SW 1271 (cell line): Measurements from ENCODE around the gene MVB12B.

ENCODE experiments used
- DNase-seq, 2 experiments: peaks; one replicate each; lab custom pipeline; 2025; lab: John Stamatoyannopoulos, UW

MVB12B gene

DNA sequence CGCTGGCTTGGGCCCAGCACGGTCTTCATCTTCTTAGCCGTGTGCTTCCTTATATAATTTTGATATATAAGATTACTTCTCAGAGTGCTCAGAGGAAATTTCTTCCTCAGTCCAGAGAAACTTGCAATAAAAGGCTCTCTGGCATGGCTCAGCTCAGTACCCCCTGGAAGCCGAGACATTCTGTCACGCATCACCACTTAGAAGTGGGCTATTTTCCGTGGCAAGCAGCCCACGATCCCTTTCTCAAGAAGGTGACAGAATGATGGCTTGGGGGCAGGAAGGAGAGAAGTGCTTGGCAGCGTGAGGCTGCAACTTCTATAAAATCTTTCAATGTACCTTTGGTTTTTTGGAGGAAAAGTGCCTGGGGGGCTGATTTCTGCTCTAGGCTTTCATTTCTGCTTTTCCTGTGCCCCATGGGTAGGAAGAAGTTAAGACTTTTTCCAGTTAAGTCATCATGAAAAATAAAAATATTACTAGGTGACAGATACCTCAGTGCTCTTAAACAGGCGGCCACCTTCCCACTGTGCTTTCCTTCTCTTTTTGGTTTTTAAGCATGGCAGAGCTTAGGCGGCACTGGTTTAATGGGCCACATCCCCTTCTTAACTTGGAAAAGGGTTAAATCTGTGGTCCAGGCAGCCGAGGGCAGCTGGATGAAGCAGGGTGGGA, 104.6 kb downstream of the MVB12B start:
- DNase-seq: no peak

DNA sequence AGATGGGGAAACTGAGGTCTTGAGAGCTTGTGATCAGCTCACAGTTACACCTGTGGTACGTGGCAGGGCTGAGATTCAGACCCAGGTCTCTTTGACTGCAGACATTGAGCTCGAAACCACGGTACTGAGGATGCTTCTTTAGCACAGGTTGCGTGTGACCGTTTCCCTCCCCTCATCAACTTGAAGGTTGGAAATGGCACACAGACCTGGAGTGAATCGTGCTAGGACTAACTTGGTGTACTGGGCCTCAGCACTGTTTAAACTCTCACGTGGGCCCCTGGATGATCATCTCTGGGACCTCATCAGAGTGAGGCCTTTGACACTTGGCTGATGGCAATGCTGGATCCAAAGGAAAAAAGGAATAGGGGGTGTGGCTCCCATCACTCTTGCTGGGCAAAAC, 106.0 kb downstream of the MVB12B start:
- no peak for DNase-seq

DNA sequence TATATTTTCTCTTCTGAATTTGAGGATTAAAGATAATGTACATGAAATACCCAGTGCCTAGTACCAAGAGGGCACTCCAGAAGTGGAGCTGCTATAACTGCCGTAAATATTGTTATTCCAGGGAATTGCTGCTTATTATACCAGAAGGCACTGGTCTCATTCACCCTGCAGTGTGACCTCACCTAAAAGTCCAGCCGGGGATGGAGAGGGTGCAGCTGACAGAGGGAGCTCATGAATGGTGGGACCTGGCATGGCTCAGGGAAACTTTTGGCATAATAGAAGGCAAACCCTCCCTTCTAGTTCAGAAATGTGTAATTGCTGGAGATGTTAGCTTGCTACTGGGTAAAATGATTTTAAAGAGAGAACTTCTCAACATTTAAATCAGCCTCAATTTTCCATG, 108.5 kb downstream of the MVB12B start:
- DNase-seq: no peak

GRCh38 chr9:126435626-126436025, 109.0 kb downstream of the MVB12B start:
- no peak for DNase-seq

DNA sequence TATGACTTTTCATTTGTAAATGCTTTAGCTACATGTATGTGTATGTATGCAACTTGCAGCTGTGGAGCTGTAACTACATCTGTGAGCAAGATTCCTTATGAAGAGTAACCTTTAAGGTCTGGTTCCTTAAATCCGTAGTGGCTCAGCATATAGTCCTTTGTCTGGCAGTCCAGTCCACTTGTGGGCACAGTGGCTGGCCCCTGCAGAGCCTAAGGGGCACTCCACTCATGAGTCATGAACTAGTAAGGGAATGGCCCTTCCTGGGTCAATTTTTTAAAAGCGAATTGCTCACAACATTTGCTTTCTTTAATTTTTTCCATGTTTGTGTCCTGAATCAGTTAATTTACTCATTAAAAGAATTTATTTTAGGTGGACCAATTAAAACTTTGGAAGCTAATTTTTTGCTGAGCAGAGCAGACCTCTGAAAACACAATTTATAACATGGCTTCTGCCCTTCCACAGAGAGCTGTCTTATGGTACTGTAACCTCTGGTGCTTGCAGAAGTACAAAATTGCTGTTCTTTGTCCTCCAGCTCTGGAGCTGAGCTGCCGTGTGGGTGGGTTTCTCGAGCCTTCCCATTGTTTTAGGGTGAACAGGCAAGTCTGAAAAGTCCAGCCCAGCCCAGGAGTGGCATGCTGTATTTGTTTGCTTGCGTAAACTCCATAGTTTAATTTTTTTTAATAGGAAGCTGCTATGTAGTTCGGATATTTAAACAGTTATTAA, 110.1 kb downstream of the MVB12B start:
- no peak for DNase-seq

- no peak for DNase-seq
These were observed 110.6 kb downstream of the MVB12B start for GRCh38 chr9:126437268-126437666.

- DNase-seq: no peak
These were observed 111.1 kb downstream of the MVB12B start for GRCh38 chr9:126437701-126438100.

DNA sequence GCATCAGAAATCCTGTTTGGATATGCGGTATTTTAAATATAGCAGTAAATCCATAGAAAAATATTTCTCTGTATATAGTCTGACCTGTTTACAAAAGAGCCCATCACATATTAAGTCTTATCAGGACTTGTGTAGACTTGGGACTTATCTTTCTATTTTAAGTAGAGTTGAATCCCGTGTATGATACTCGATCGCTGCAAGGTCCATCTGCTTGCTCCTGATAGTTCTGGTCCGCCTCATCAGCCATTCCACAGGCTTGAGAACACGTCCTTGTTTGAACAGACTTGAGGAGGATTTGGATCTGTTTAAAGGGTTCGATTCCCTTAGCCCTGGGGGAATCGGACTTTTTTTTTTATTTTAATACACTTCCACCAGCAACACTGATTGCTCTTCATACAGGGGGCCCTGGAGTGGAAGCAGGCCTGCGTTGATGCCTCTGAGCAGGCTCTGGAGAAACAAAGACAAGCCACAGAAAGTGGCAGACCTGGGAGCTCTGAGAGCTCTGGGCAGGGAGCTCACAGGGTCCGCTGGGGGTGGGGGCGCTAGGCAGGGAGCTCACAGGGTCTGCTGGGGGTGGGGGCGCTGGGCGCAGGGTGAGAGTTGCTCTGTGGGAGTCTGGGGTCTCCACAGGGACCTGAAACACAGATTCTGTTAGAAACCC, 112.2 kb downstream of the MVB12B start:
- DNase-seq: no peak

DNA sequence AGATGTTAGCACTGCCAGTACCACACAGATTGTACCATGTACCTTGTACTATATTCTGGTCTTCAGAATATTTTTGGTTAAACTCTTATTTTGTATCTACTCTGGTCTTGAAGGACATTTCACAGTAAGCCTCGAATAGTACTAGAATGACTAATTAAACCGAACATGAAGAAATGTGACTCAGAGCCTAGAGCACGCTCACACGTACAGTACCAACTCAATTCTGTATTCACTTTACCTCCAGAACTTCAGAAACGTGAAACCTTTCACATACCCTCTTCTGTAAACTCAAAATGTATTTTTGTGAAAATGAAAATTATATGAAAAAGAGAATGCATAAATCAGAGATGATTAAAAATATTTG, 112.8 kb downstream of the MVB12B start:
- DNase-seq: no peak

DNA sequence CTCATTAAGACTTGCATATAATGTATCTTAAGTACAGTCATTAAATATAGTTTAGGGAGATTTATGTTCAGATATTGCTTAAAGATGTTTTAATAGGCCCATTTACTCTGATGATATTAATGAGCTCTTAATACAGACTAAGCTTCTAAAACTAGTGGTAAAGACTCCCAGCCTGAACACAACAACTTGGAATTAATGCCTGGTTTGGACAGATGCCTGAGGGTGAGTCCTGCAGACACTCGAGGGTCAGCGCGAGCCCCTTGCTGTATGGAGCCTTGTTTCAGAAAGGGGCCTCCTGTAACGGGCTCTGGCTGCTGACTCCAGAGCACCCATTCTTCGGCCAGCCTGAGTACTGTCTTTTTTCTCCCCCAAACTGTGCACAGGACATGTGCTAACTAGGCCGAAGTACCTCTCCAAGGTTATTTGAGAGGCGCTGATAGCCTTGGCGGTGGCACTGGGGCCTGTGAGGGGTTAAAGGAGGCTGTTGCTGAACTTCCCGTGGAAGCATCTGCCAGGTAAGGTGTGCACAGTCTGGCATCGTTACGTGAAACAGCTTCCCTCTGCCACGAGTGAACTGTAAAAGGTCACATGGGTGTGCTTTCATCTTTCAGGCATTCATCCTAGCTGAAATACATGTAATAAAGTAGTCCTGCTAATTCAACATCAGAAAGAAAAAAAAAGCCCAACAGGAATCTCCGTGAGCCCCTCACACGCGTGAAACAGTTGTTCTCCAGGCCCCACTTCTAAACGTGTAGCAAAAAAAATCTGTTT, 113.4 kb downstream of the MVB12B start:
- DNase-seq: no peak

DNA sequence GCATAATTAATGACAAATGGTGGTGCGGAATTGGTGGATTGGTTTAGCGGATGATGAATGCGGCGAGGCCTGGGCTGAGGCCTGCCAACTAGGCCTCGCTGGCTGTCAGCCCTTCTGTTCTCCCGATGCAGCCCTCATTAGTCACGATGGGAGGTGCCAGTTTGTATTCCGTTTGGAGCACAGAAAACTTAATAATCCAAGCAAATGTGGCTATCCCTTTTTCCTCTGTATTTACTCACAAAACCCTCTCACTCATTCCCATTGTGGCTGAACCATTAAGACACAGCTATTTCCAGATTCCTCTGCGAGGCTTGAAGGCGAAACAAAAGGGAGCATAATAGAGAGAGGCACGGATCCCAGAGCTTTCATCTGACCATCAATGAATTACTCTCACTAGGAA, 114.3 kb downstream of the MVB12B start:
- DNase-seq: no peak

- no peak for DNase-seq
These were observed 116.0 kb downstream of the MVB12B start for GRCh38 chr9:126442636-126443035.

GRCh38 chr9:126443144-126443543, 116.5 kb downstream of the MVB12B start:
- no peak for DNase-seq

GRCh38 chr9:126448136-126448535, 121.5 kb downstream of the MVB12B start:
- no peak for DNase-seq

DNA sequence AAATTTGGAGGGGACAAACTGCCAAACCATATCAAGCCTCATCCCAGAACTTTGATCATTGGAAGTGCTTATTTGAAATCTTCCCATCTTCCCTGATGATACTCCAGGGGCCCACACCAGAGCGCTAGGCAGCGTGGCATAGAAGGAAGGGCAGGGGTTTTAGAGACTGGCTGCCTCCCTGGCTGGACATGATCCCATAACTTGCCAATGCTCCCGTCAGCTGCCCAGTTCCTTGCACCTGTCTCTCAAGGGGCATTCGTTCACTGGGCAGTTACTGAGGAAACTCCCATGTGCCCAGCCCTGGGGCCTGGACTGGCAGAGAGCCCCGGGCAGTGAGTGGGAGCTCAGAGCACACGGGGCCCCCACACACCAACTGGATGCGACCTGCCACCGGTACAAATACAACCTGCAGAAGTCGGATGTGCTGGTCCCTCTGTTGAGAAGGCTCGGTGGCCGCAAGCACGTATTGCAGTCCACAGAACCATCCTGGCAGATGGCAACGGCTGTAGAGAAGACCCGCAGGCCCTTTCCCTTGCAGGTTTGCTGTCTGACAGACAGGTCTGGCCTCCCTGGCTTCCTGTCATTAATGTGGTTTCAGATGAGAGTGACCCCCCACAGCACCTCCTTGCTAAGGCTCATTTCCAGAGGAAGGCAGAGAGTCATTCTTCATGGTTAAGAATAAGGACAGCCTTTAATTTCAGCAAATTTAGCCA, 122.4 kb downstream of the MVB12B start:
- no peak for DNase-seq

- no peak for DNase-seq
These were observed 123.4 kb downstream of the MVB12B start for GRCh38 chr9:126449725-126450667.

GRCh38 chr9:126450668-126451205, 124.1 kb downstream of the MVB12B start:
- DNase-seq: no peak

- no peak for DNase-seq
These were observed 124.8 kb downstream of the MVB12B start for GRCh38 chr9:126451316-126451885.

- DNase-seq: no peak
These were observed 125.5 kb downstream of the MVB12B start for GRCh38 chr9:126452106-126452505.
